VCaP (cell line): ENCODE results near the gene CFAP141.

Source experiments
- H3K27ac ChIP-seq: fragments of 450-650 bp; 2 replicates; pipeline ENCODE4 v1.5.1; 2017
- TF ChIP-seq, protein P1 (sequence below): fragments of 450-650 bp; conservative IDR thresholded peaks from 2 replicates; pipeline ENCODE4 v1.5.1; 2017; ENCODE audit warnings: mild to moderate bottlenecking, moderate library complexity

The CFAP141 gene

DNA sequence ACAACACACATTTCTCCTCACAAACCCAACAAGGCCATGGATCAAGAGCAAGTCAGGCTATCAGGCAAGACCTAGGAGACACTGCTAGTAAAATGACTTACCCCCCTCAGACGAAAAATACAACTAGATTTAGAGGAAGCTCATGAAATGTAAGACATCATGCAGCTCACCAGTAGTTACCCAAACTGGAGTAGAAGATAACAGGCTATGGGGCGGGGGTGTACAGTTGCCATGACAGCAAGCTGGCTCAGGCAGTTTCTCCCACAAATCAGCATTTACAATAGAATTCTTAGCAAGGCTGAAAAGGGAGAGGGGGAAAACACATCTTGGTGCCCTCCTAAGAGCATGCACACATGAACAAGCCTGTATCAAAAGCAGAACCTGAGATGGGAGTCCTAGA lies 28.1 kb downstream of the CFAP141 start:
- no peak overlapping the region for H3K27ac ChIP-seq
- TF ChIP-seq, protein P1, sequence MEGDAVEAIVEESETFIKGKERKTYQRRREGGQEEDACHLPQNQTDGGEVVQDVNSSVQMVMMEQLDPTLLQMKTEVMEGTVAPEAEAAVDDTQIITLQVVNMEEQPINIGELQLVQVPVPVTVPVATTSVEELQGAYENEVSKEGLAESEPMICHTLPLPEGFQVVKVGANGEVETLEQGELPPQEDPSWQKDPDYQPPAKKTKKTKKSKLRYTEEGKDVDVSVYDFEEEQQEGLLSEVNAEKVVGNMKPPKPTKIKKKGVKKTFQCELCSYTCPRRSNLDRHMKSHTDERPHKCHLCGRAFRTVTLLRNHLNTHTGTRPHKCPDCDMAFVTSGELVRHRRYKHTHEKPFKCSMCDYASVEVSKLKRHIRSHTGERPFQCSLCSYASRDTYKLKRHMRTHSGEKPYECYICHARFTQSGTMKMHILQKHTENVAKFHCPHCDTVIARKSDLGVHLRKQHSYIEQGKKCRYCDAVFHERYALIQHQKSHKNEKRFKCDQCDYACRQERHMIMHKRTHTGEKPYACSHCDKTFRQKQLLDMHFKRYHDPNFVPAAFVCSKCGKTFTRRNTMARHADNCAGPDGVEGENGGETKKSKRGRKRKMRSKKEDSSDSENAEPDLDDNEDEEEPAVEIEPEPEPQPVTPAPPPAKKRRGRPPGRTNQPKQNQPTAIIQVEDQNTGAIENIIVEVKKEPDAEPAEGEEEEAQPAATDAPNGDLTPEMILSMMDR: no peak

DNA sequence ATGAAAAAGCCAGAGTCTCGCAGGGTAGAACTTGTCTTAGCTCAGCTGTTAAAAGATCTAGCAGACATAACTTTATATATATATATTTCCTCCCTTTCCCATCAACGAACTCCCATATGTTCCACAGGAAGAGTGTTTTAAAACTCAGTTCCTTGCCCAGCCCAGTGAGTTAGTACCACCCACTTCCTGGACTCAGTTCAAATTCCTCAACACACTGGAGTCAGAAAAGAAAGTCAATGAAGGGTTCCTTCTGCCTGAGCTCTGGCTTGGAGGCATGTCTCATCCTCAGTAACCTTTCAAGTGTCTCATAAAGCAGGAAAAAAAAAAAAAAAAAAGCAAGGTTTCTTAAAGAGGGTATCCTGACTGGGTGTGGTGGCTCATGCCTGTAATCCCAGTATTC lies 29.8 kb downstream of the CFAP141 start:
- TF ChIP-seq, protein P1: no peak

DNA sequence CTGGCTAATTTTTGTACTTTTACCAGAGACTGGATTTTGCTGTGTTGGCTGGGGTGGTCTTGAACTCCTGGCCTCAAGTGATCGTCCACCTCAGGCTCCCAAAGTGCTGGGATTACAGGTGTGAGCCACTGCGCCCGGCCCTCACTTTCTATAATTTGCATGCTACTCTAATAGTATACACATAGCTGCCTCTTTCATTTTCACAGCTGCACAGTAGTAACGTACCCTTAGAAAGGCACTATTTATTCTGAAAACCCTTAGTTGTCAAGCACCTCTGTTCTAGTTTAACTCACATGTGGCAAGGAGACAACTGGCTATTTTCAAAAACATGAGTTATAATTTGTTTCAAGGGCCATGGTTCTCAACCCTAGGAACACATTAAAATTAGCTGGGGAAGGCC lies 31.5 kb downstream of the CFAP141 start:
- H3K27ac ChIP-seq: no peak overlapping the region
- TF ChIP-seq, protein P1: no peak

More for the DNA sequence above, 29.8 kb downstream of the CFAP141 start:
- no peak overlapping the region for H3K27ac ChIP-seq

DNA sequence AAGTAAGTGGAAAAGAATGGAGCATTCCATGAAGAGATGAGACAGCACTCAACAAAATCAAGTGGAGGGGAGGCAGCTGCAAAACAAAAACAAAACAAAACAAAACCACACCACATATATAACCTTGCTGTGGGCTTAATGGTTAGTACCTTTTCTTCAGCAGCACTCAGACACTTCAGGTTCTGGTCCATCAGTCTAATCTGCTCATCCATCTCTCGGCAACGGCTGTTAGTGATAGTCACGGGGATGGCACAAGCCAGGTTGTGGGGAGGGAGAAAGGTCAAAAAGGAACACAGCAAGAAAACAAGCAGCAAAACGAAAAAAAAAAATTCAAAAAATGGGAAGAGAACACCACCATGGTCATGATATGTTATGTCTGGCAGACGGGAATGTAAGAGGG lies 34.3 kb downstream of the CFAP141 start:
- no peak overlapping the region for H3K27ac ChIP-seq
- TF ChIP-seq, protein P1: no peak

DNA sequence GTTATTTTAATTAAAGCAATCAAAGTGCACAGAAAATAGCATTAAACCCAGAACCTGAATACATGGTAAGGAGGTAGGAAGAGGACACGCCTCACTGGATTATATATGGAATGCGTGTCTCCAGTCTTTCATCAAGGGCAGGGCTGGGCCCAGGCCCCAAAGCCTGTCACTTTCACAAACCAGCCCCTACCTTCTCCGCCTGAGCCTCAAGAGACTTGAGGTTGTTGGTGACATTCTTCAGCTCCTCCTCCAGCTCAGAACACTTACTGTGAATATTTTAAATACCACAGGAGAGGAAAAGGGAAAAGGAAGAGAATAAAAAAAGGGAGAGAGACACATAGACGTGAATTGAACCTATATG lies 34.9 kb downstream of the CFAP141 start:
- no peak overlapping the region for H3K27ac ChIP-seq
- TF ChIP-seq, protein P1: no peak

DNA sequence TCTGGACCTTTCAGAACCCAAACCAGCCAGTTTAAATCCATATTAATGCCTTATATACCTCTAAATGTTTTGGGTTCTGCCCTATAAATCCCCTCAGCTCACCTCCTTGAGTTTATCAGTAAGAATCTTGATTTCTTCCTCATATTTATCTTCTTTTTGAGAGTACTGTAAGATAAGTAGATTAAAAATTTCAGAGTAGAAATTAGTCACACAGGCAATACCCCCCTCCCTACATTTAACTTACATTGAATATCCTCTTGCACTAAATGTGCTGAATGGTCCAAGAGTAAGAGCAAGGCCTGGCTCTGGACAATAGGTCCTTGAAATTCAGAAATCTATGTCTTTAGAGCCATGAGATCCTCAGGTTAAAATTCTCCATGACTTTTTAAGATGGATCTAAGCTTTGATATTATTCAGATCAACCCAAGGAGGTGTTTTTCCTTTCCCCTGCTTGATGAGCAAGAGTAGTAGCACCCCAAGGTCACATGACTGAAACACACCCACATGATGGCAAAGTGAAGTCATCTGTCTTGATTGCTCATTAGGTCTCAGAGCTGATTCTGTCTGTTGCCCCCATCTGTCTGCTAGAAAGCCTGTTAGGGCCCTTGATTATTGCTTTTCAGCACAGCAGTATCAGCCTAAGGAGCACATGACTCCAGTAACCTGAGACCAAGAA lies 35.4 kb downstream of the CFAP141 start:
- TF ChIP-seq, protein P1: no peak
- H3K27ac ChIP-seq: no peak overlapping the region

DNA sequence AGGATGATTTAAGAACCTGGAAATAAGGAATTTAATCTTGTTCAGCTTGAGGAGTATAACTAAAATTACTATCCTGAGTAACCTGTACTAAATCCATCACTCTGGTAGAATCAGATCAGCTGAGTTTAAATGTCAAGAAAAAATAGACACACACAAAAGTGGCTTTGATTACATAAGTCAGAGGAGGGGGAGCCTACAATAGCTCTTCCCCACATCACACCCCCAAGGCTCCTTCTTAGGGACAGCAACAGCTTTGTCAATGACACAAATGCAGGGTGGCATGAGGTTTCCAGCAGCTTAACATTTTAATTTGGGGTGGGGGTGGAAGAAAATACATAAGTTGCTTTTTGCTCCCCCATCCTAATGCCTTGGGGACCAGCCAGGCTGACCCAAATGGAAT lies 38.7 kb downstream of the CFAP141 start:
- H3K27ac ChIP-seq: no peak overlapping the region
- TF ChIP-seq, protein P1: no peak
